Subcutaneous abdominal adipose tissue (tissue), 5 donors: ENCODE results near the gene PBLD.

ENCODE experiments used
- H3K27ac ChIP-seq: one replicate; pipeline ENCODE4 v1.7.0; 2013; ENCODE audit warnings: low read depth, mild to moderate bottlenecking, inconsistent platforms, low read length, moderate library complexity
- H3K27me3 ChIP-seq, 5 donors: one replicate each; pipeline ENCODE4 v1.7.0; 2013; ENCODE audit warnings: low read length in 5 of 5, inconsistent platforms in 1 of 5; ENCODE audit not compliant: control insufficient read depth in 5 of 5, insufficient read depth in 4 of 5
- H3K36me3 ChIP-seq, 5 donors: one replicate each; pipeline ENCODE4 v1.7.0; 2013; ENCODE audit warnings: low read length in 5 of 5; ENCODE audit not compliant: control insufficient read depth in 5 of 5, insufficient read depth in 5 of 5
- H3K4me1 ChIP-seq, 5 donors: one replicate each; pipeline ENCODE4 v1.7.0; 2013; ENCODE audit warnings: low read length in 5 of 5, mild to moderate bottlenecking in 3 of 5, moderate library complexity in 1 of 5; ENCODE audit not compliant: control insufficient read depth in 5 of 5, insufficient read depth in 5 of 5
- H3K4me3 ChIP-seq, 5 donors: one replicate each; pipeline ENCODE4 v1.7.0; 2013; ENCODE audit warnings: low read length in 5 of 5, low read depth in 1 of 5
- H3K9ac ChIP-seq, 5 donors: one replicate each; pipeline ENCODE4 v1.7.0; 2013; ENCODE audit warnings: low read length in 5 of 5, mild to moderate bottlenecking in 4 of 5, moderate library complexity in 3 of 5
- H3K9me3 ChIP-seq, 5 donors: one replicate each; pipeline ENCODE4 v1.7.0; 2013; ENCODE audit warnings: low read length in 5 of 5; ENCODE audit not compliant: control insufficient read depth in 5 of 5
- donor health status: healthy.
- donor health status: healthy.
- donor health status: healthy.
- donor health status: healthy.
- donor health status: healthy.

Gene PBLD

GRCh38 chr10:68346774-68347173 is 14.0 kb upstream of the PBLD start:
- H3K4me3 ChIP-seq = no peak overlapping the region
- no peaks in the 10 kb centered on the region for H3K27me3 ChIP-seq
- H3K36me3 ChIP-seq = peaks cover 32 to 57% (median 38%) of the 10 kb centered on the region in 5 donors
- H3K9me3 ChIP-seq = no peaks in the 10 kb centered on the region
- H3K27ac ChIP-seq = no peak overlapping the region
- no peak overlapping the region for H3K9ac ChIP-seq
- H3K4me1 ChIP-seq = no peaks in the 10 kb centered on the region

GRCh38 chr10:68345621-68346020 is 12.9 kb upstream of the PBLD start:
- Histone ChIP-seq H3K27ac (no peak overlapping the region), H3K4me3 (no peak overlapping the region), H3K9me3 (no peaks in the 10 kb centered on the region), H3K9ac (no peak overlapping the region), H3K36me3 (peaks cover 42 to 68% (median 49%) of the 10 kb centered on the region in 5 donors), H3K4me1 (no peaks in the 10 kb centered on the region), H3K27me3 (no peaks in the 10 kb centered on the region)

- Histone ChIP-seq H3K27ac (no peak overlapping the region), H3K9ac (peak overlapping the region in 1 of 5 donors; percentile 32), H3K9me3 (no peaks in the 10 kb centered on the region), H3K4me1 (peaks cover 0 to 5% (median under 1%) of the 10 kb centered on the region in 5 donors), H3K4me3 (no peak overlapping the region), H3K36me3 (peaks cover 61 to 85% (median 69%) of the 10 kb centered on the region in 5 donors), H3K27me3 (no peaks in the 10 kb centered on the region)
These were observed 10.3 kb upstream of the PBLD start for GRCh38 chr10:68342909-68343516.

- Histone ChIP-seq H3K36me3 (peaks cover 56 to 71% (median 66%) of the 10 kb centered on the region in 5 donors), H3K9ac (no peak overlapping the region), H3K27me3 (no peaks in the 10 kb centered on the region), H3K27ac (no peak overlapping the region), H3K4me1 (peaks cover 7 to 30% (median 25%) of the 10 kb centered on the region in 5 donors), H3K4me3 (no peak overlapping the region), H3K9me3 (no peaks in the 10 kb centered on the region)
These were observed 7.8 kb upstream of the PBLD start for GRCh38 chr10:68340358-68341080.

GRCh38 chr10:68336754-68337351 is 4.1 kb upstream of the PBLD start:
- Histone ChIP-seq H3K36me3 (peaks cover 30 to 37% (median 35%) of the 10 kb centered on the region in 5 donors), H3K27ac (peak overlapping the region; percentile 11), H3K27me3 (no peaks in the 10 kb centered on the region), H3K4me1 (peaks cover 9 to 54% (median 47%) of the 10 kb centered on the region in 5 donors), H3K9ac (peak overlapping the region in 1 of 5 donors; percentile 22), H3K9me3 (no peaks in the 10 kb centered on the region), H3K4me3 (peak overlapping the region in 3 of 5 donors; percentile 1 to 47 (median 29))

GRCh38 chr10:68334672-68335467 is 2.1 kb upstream of the PBLD start:
- peak overlapping the region; percentile 7 to 100 (median 99) for H3K9ac ChIP-seq
- H3K36me3 ChIP-seq = peaks cover 14 to 17% (median 16%) of the 10 kb centered on the region in 5 donors
- peak overlapping the region; percentile 96 to 99 (median 98) for H3K4me3 ChIP-seq
- H3K27ac ChIP-seq = peak overlapping the region; percentile 98
- H3K4me1 ChIP-seq = peaks cover 12 to 65% (median 61%) of the 10 kb centered on the region in 5 donors
- no peaks in the 10 kb centered on the region for H3K9me3 ChIP-seq
- H3K27me3 ChIP-seq = no peaks in the 10 kb centered on the region

- Histone ChIP-seq H3K27me3 (no peaks in the 10 kb centered on the region), H3K27ac (peak overlapping the region; percentile 98), H3K9me3 (no peaks in the 10 kb centered on the region), H3K4me1 (peaks cover 12 to 74% (median 72%) of the 10 kb centered on the region in 5 donors), H3K4me3 (peak overlapping the region; percentile 96 to 99 (median 98)), H3K36me3 (peaks cover 4 to 6% (median 5%) of the 10 kb centered on the region in 5 donors), H3K9ac (peak overlapping the region; percentile 95 to 100 (median 99))
These were observed 1.0 kb upstream of the PBLD start for GRCh38 chr10:68333440-68334431.

GRCh38 chr10:68333058-68333395 is 299 bp upstream of the PBLD start:
- Histone ChIP-seq H3K27ac (peak overlapping the region; percentile 98), H3K9me3 (no peaks in the 10 kb centered on the region), H3K9ac (peak overlapping the region; percentile 95 to 100 (median 99)), H3K4me3 (peak overlapping the region; percentile 96 to 99 (median 98)), H3K36me3 (no peaks in the 10 kb centered on the region), H3K4me1 (peaks cover 12 to 78% (median 76%) of the 10 kb centered on the region in 5 donors), H3K27me3 (no peaks in the 10 kb centered on the region)
